Mononuclear cell (primary cell): ENCODE data around the gene HSP90AB1. TPM values are rescaled to one million over a fixed set of nuclear protein-coding genes. Genes with fewer than 3 reads are reported as not detected.
A peak's percentile ranks its signal among the peaks of the same experiment; 100 is the strongest.

Source experiments
- H3K27me3 ChIP-seq: 2 replicates; pipeline ENCODE4 v1.6.0; 2011; ENCODE audit warnings: low read length, control low read depth; ENCODE audit not compliant: insufficient read depth
- H3K4me1 ChIP-seq: 2 replicates; pipeline ENCODE4 v1.5.1; 2011; ENCODE audit warnings: mild to moderate bottlenecking, low read length, control low read depth; ENCODE audit not compliant: insufficient read depth
- H3K4me3 ChIP-seq: 2 replicates; pipeline ENCODE4 v1.5.1; 2011; ENCODE audit warnings: mild to moderate bottlenecking, low read length, moderate library complexity
- H3K9me3 ChIP-seq: 2 replicates; pipeline ENCODE4 v1.5.1; 2011; ENCODE audit warnings: low read depth, mild to moderate bottlenecking, control low read depth, low read length
- total RNA-seq: library from RNA; depleted of rRNA; stranded (reverse); fragments of >200 nt; gene quantifications from one replicate; pipeline ENCODE4 v1.2.3, GENCODE V29; 2012

HSP90AB1 gene
- total RNA-seq, result 442 TPM

DNA sequence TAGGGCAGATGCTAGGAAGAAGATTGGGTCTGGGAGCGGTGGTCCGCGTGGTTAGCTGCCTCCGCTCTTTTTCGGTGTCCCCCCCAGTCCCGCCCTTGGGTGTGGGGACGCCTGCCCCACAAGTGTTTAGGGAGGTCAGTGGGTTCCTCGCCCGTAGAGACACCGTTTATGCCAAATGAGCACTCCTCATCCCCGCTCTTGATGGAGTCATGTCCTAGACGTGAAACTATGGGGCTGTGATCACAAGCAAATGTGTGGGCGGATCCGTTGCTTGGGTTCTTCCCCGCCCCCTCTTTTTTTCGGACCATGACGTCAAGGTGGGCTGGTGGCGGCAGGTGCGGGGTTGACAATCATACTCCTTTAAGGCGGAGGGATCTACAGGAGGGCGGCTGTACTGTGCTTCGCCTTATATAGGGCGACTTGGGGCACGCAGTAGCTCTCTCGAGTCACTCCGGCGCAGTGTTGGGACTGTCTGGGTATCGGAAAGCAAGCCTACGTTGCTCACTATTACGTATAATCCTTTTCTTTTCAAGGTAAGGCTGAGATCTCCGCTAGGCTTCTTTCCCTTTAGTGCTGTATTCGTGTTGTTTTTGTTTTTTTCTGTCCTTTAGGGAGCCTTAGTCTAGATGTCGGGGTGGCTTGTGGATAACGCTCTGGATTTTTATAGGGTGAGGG is at the start of gene HSP90AB1:
TSS of gene HSP90AB1 (plus strand) at position 439 of the 675 bp plus-strand sequence. CDS start 1,529 bp downstream, outside the sequence.
- H3K4me3 ChIP-seq, result peak within 1 kb of the TSS; percentile 92
- H3K27me3 ChIP-seq, result no peaks in the 10 kb centered on the region
- peaks cover 28% of the 10 kb centered on the region for H3K4me1 ChIP-seq
- no peaks in the 10 kb centered on the region for H3K9me3 ChIP-seq

GRCh38 chr6:44198684-44199083 is 48.2 kb upstream of the HSP90AB1 start:
- Histone ChIP-seq H3K27me3 (no peaks in the 10 kb centered on the region), H3K4me3 (no peak overlapping the region), H3K9me3 (no peaks in the 10 kb centered on the region), H3K4me1 (no peaks in the 10 kb centered on the region)

- Histone ChIP-seq H3K4me3 (no peak overlapping the region), H3K9me3 (no peaks in the 10 kb centered on the region), H3K27me3 (no peaks in the 10 kb centered on the region), H3K4me1 (no peaks in the 10 kb centered on the region)
Observed at GRCh38 chr6:44199883-44200282, 47.0 kb upstream of the HSP90AB1 start.

DNA sequence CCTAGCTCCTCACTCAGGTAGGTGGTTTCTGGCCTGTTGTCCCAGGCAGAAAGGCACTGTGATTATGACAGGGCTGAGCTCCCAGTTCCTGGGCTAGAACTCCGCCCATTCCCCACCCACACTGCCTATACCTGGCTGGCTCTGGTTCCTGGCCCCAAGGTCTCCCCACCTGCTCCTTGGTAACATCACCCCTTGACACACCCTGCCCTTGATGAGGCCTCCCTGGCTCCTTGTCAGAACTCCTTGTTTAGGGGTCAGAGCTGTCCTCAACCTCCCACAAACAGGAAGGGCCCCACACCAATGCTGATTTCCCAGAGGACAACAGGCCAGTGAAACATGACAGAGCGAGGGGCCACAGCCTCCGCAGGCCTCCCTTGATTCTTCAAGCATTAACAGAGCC is 45.7 kb upstream of the HSP90AB1 start:
- H3K9me3 ChIP-seq, result no peaks in the 10 kb centered on the region
- no peak overlapping the region for H3K4me3 ChIP-seq
- H3K4me1 ChIP-seq, result no peaks in the 10 kb centered on the region
- no peaks in the 10 kb centered on the region for H3K27me3 ChIP-seq

DNA sequence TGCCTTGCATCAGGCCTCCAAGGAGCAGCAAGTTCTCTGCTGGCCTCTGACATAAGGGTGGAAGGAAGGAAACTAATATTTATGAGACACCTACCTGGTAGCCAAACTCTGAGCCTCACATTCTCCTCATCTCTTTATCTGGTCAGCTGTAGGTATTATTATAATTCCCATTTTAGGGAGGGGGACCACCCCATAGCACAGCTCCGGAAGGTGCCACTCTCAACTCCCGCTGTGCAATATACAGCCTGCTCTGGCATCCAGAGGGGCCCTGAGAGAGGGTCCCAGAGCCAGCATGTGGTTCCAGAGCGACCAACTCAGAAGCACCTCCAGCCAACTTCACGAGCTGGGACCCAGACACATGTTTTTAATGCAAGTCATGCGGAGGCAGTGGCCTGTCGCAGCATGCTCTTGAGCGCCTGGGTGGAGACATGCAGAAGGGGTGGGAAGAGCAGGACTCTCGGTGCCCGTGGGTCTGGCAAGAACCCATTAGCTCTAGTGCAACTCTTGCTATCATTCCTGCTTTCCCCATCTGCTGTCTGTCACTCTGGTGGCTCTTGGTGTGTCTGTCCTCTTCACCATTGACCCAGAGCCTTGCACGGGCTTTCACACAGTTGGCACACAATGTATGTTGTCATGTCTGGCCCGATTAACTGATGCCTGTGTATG is 45.1 kb upstream of the HSP90AB1 start:
- H3K4me3 ChIP-seq, result no peak overlapping the region
- H3K4me1 ChIP-seq, result no peaks in the 10 kb centered on the region
- H3K9me3 ChIP-seq, result no peaks in the 10 kb centered on the region
- no peaks in the 10 kb centered on the region for H3K27me3 ChIP-seq

DNA sequence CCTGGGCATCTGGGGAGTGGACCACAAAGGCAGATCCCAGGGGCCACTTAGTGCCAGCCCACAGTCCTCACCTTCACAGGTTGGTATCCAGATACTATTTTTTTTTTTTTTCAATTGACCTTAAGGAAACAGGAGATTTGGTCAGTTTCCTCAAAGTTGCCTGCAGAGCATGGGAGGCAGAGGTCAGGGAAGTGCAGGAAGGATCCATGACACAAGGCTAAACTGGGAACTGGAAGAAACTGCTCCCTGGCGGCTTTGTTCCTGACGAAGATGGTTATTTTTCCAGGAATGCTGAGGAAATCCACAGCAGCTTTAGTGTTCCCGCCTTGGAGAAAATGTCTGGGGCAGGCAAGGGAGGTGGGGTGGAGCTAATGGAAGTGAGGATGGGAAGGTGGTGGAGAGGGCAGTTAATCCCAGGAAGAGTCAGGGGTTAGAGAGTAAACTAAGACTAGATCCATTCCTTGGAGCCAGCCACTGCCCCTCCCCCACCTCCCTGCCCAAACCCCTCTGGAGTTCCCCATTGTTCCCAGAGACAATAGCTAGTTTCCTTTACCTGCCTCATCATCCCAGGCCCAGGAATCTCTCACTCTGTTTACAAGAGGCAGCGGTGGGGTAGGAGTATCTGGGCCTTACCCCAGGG is 44.4 kb upstream of the HSP90AB1 start:
- Histone ChIP-seq H3K4me3 (no peak overlapping the region), H3K4me1 (no peaks in the 10 kb centered on the region), H3K9me3 (no peaks in the 10 kb centered on the region), H3K27me3 (no peaks in the 10 kb centered on the region)

DNA sequence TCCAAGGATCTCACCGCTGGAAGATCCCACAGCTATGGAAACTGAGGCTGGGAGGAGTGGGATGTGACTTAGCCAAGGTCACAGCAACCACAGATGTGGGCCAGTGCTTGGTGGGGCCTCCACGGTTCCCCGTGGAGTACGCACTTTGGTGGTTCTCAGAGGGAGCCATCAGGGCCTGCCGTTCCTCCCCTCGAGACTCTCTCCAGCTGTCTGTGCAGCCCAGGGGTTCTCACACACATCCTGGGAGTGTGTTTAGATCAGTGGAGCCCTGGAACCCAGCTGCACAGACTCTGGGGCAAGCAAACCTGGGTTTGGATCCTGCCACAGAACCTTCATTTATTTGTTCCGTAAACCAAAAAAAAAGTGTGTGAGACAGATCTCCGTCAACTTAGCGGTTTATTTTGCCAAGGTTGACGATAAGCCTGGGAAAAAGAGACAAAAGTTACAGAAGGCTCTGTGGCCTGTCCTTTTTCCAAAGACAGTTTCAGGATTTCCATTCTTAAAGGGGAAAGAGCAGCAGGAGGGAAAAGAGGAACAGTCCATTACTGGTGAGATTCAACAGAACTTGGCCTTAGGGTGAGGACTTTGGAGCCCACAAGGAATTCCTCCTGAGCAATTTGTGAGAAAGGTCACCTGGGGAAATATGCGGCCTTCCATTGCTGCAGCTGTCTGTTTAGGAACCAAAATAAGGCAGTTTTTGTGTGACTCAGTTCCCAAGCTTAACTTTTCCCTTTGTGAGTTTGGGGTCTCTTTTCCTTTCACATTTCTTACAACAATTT is 43.7 kb upstream of the HSP90AB1 start:
- H3K4me1 ChIP-seq, result no peaks in the 10 kb centered on the region
- H3K9me3 ChIP-seq, result no peaks in the 10 kb centered on the region
- H3K27me3 ChIP-seq, result no peaks in the 10 kb centered on the region
- H3K4me3 ChIP-seq, result no peak overlapping the region

- no peaks in the 10 kb centered on the region for H3K9me3 ChIP-seq
- H3K4me1 ChIP-seq, result no peaks in the 10 kb centered on the region
- no peak overlapping the region for H3K4me3 ChIP-seq
- H3K27me3 ChIP-seq, result no peaks in the 10 kb centered on the region
Observed at GRCh38 chr6:44203955-44204354, 42.9 kb upstream of the HSP90AB1 start.

- H3K4me1 ChIP-seq, result peaks cover 11% of the 10 kb centered on the region
- H3K27me3 ChIP-seq, result no peaks in the 10 kb centered on the region
- H3K9me3 ChIP-seq, result no peaks in the 10 kb centered on the region
- no peak overlapping the region for H3K4me3 ChIP-seq
Observed at GRCh38 chr6:44207966-44208365, 38.9 kb upstream of the HSP90AB1 start.

DNA sequence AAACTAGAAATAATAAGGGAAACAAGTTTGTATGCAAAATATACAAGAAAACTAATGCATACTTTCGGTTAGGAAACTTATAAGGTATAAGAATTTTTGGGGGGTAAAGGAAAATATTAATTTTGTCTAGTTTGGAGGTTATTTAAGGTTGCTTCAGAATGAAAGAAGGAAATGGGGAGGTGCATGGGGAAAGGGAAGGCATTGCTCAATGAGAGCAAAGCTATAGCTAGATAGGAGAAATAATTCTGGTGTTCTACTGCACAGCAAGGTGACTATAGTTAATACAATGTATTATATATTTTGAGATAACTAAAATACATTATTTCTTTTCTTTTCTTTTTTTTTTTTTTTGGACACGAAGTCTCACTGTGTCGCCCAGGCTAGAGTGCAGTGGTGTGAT is 35.6 kb upstream of the HSP90AB1 start:
- peaks cover 11% of the 10 kb centered on the region for H3K4me1 ChIP-seq
- no peaks in the 10 kb centered on the region for H3K27me3 ChIP-seq
- H3K9me3 ChIP-seq, result no peaks in the 10 kb centered on the region
- H3K4me3 ChIP-seq, result no peak overlapping the region

DNA sequence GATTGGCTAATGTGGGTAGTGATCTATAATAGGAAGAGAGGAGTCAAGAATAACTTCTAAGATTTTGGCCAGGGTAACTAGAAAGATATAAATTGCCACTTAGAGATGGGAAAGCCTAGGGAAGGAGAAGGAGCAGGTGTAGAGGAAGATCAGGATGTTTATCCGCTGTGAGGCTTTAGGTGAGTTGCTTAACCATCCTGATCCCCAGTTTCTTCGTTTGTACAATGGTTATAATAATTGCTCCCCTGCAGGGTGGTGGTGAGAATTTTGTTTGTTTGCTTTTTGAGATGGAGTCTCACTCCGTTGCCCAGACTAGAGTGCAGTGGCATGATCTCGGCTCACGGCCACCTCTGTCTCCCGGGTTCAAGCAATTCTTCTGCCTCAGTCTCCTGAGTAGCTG is 32.6 kb upstream of the HSP90AB1 start:
- no peak overlapping the region for H3K4me3 ChIP-seq
- H3K4me1 ChIP-seq, result peaks cover 29% of the 10 kb centered on the region
- no peaks in the 10 kb centered on the region for H3K27me3 ChIP-seq
- H3K9me3 ChIP-seq, result no peaks in the 10 kb centered on the region

DNA sequence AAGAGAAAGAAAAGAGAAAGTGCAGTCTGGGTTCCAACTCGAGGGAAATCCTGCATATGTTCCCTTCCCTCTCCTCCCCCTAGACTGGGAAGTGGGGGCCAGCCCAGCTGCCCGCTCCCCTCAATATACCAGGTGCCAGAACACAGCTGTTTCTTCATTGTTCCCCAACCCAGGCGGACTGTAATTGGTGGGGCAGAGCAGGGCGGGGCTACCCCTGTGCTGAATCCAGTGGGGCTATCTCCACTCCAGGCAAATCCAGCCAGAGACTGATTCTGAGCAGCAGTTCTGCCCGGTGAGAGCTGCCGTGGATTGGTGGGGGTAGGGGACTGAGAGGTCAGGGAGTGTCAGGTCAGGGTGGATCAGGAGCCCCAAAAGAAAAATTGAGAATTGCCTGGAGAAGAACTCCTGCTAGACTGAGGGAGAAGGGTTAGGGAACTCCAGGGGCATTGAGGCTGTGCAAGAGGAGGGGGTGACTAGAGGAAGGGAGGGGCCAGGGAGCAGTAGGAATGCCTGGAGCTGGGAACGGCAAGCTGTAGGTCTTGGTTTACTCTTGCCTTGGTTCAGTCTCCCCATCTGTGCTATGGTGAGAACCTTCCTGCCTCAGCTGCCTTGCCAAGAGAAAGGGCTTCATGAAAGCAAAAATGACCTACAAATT is 30.1 kb upstream of the HSP90AB1 start, which contains the start of gene MYMX:
TSS of gene MYMX (plus strand) at position 250 of the 655 bp plus-strand sequence. CDS start 546 bp downstream, outside the sequence.
- peaks cover 35% of the 10 kb centered on the region for H3K4me1 ChIP-seq
- no peak within 1 kb of the TSS for H3K4me3 ChIP-seq
- H3K27me3 ChIP-seq, result no peaks in the 10 kb centered on the region
- H3K9me3 ChIP-seq, result no peaks in the 10 kb centered on the region

- Histone ChIP-seq H3K4me3 (no peak overlapping the region), H3K9me3 (no peaks in the 10 kb centered on the region), H3K4me1 (peaks cover 35% of the 10 kb centered on the region), H3K27me3 (no peaks in the 10 kb centered on the region)
Observed at GRCh38 chr6:44217332-44218143, 29.4 kb upstream of the HSP90AB1 start.
